ENCODE data around the gene GREM2.

DNA sequence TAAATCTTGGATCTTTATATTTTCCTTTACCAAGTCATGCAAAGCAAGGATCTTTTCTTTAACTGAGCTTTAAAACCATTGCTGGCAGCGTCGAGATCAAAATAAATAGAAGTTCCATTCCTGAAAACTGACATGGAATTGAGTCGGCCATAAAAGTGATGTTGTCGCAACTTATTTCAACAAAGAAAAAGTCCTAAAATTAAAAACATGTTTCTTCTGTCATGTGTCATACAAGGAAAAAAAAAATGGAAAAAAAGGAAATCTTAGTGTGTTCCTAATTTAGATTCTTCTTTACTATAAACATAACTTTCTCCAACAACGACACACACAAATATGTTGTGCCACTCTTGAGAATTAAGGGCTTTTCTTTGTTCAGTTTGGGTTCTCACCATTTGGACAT, 34.9 kb downstream of the GREM2 start:
- TF ChIP-seq, protein P1, sequence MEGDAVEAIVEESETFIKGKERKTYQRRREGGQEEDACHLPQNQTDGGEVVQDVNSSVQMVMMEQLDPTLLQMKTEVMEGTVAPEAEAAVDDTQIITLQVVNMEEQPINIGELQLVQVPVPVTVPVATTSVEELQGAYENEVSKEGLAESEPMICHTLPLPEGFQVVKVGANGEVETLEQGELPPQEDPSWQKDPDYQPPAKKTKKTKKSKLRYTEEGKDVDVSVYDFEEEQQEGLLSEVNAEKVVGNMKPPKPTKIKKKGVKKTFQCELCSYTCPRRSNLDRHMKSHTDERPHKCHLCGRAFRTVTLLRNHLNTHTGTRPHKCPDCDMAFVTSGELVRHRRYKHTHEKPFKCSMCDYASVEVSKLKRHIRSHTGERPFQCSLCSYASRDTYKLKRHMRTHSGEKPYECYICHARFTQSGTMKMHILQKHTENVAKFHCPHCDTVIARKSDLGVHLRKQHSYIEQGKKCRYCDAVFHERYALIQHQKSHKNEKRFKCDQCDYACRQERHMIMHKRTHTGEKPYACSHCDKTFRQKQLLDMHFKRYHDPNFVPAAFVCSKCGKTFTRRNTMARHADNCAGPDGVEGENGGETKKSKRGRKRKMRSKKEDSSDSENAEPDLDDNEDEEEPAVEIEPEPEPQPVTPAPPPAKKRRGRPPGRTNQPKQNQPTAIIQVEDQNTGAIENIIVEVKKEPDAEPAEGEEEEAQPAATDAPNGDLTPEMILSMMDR (IDR thresholded peaks at IDR 0.05): no peak
- no peak for TF ChIP-seq POLR2A (IDR thresholded peaks at IDR 0.05)
